Ishikawa (cell line): ENCODE results near the gene ALOX12B.

Source experiments
- CEBPB ChIP-seq: IDR thresholded peaks from 2 replicates; pipeline ENCODE4 v1.6.1; 2012
- USF1 ChIP-seq: IDR thresholded peaks from 2 replicates; pipeline ENCODE4 v1.6.1; 2012

GRCh38 chr17:8116776-8117175 lies 29.3 kb upstream of the ALOX12B start:
- TF ChIP-seq USF1, result no peak
- TF ChIP-seq CEBPB, result no peak
